NCI-H187 (cell line): ENCODE measurements around the gene LRCH1.

Experiments used
- DNase-seq, 2 experiments: peaks; one replicate each; lab custom pipeline; 2025; lab: John Stamatoyannopoulos, UW

LRCH1 gene

GRCh38 chr13:46665633-46666482, 112.9 kb downstream of the LRCH1 start:
- no peak for DNase-seq

- no peak for DNase-seq
These were observed 113.9 kb downstream of the LRCH1 start for GRCh38 chr13:46666727-46667456.

DNA sequence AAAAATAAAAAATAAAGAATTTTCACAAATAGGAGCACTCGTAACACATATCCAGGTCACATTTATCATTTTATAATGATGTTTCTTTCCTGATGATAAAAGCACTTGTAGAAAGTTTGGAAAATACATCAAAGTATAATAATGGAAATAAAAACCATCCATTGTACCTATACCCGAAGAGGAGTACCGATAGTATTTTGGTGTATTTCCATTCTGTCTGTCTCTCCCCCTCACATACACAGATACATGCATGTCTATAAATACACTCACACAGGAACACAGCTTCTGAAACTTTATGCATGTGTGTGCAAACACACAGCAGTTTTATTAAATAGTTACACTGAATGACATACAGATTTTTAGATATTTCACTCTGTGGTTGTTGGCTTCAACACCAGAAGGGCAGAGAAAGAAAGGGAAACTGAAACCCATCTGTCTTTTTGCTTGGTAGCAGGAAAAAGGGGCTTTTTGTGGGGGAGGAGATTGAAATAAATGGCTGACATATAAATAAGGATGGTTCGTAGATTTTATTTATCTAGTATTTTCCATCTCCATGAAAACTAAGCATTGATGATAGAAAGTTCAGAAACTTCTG, 114.8 kb downstream of the LRCH1 start:
- no peak for DNase-seq

DNA sequence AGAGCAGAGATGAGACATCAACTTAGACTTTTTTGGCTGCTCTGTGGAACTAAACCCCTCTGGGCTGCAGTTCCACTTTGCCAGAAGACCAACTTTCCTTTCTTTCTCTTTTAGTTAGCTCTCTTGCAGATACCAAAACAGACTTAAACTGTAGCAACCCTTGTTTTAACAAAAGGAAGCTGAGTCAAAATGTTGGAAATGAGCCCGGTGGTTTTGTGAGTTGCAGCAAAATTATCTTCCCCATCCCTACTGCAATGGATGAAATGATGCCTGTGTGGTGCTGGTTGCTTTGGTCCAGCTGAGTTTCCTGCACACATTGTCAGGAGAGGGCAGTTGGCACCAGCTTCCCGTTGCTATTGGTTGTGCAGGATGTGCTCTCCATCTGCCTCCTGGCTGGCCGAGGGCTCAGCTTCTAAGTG, 115.3 kb downstream of the LRCH1 start:
- DNase-seq = no peak

DNA sequence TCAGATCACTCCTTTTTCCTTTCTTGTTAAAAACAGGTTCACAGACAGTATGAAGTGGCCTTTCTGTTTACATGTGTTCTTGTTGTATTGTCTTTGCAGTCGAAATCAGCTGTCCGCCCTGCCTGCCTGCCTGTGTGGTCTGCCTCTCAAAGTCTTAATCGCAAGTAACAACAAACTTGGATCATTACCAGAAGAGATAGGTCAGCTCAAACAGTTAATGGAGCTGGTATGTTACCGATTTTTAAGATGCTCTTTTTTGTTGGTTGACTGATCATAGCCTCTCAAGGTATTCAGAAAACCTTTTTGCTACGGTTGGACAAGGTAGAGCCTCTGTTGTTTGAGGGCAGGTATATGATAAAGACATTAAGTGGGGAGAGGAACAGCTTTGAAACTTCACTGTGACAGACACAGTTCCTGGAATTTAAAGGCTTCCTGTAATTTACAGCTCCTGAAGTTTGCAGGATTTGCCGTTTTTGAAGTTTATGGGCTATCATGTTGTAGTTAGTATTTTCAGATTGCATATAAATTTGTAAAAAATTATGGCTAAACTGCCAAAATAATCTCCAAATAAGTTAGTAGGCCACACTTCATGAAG, 116.1 kb downstream of the LRCH1 start:
- no peak for DNase-seq

- DNase-seq = no peak
These were observed 119.5 kb downstream of the LRCH1 start for GRCh38 chr13:46672338-46673090.

- no peak for DNase-seq
These were observed 122.0 kb downstream of the LRCH1 start for GRCh38 chr13:46675016-46675415.

DNA sequence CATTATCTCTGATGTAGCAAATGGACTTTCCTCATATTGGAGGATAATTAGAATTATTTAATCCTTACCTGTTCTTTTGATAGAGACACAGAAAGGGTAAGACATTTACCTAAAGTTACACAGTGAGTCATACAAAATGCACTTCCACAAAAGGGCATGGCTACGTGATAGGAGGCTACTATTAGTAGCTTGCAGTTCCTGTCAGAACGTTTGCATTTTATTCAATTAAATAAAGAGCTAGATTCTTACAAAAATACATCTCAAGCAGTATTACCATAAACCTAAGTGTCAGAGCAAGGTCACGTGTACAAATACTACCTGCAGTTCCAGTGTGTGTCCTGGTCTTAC, 123.4 kb downstream of the LRCH1 start:
- no peak for DNase-seq

GRCh38 chr13:46679369-46680120, 126.6 kb downstream of the LRCH1 start:
- DNase-seq = no peak

DNA sequence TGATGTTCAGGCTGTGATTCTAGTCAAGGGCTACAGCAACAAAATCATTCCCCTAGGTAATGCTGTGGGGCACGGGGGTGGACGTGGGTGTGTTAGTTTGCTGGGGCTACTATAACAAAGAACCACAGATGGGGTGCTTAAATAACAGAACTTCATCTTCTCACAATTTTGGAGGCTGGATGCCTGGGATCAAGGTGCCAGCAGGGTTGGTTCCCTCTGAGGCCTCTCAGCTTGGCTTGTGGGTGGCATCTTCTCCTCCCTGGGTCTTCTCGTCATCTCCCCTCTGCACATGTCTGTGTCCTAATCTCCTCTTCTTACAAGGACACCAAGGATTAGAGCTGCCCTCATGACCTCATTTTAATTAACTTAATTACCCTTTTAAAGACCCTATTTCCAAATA, 129.0 kb downstream of the LRCH1 start:
- DNase-seq = no peak

- DNase-seq = no peak
These were observed 129.7 kb downstream of the LRCH1 start for GRCh38 chr13:46682707-46683106.

- DNase-seq = no peak
These were observed 130.8 kb downstream of the LRCH1 start for GRCh38 chr13:46683676-46684260.

DNA sequence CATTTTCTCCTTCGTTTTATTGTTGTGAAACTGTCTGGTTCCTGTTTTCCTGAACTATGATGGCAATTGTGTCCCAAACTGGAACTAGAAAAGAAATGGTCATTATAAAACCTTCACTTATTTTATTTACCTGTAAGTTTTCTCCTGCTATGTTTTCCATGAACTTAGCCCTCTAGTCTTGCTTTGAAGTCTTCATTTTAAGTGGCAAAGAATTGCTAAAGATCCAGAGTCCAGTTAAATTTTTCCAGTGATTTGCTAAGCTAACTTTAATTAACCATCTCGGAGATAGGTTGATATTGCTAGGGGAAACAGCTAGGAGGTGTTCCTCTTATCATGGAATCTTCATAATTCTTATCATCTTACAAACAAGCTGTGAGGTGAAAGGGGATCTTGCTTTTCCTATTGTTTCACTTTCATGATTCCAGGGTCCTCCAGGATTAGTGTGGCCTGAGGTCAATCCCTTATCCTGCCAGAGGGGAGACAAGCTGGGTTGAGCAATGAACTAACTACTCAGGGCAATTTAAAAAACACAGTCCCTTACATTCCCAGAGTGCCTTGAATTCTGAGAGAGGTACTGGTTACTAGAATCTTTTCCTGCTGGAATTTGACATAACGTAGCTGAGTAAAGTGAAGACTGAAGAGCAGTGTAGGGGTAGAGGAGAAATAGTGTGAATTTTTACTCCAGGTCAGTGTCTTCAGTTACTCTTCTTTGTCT, 131.5 kb downstream of the LRCH1 start:
- no peak for DNase-seq

DNA sequence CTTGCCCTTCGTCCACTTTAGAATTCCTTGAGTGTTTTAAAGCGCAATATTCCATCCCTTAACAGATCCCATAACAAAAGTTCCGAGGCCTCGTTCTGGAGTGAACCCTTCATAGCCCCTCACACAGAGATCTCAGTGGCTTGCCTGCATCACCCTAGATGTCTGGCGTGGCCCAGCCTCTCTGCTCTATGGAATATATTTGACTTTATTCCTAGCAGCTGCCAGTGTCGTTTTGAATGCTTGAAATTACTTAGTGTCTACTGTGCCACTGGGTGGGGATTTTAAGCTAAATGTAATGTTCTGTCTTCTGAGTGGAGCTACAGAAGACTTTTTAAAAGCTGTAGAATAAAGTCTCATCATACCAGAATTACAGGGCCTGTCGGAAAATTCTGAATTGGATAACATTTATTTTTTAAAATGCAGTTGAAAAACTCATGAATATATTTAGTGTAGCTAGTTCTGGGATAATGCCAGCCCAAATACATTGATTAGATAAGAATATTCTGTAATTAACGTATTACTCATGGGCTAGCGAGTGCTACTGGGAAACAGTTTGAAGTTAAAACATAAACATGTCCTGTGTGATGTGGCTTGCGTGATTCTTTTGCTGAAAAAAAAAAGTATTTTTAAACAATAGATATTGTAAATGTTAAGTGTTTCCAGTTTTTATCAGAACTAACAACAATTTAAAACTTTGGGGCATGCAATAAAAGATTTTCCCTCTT, 132.2 kb downstream of the LRCH1 start:
- DNase-seq = no peak

GRCh38 chr13:46686171-46686570, 133.2 kb downstream of the LRCH1 start:
- DNase-seq = no peak

- no peak for DNase-seq
These were observed 134.8 kb downstream of the LRCH1 start for GRCh38 chr13:46687810-46688209.

GRCh38 chr13:46688306-46688705, 135.3 kb downstream of the LRCH1 start:
- DNase-seq = no peak

- no peak for DNase-seq
These were observed 145.0 kb downstream of the LRCH1 start for GRCh38 chr13:46698014-46698413.

DNA sequence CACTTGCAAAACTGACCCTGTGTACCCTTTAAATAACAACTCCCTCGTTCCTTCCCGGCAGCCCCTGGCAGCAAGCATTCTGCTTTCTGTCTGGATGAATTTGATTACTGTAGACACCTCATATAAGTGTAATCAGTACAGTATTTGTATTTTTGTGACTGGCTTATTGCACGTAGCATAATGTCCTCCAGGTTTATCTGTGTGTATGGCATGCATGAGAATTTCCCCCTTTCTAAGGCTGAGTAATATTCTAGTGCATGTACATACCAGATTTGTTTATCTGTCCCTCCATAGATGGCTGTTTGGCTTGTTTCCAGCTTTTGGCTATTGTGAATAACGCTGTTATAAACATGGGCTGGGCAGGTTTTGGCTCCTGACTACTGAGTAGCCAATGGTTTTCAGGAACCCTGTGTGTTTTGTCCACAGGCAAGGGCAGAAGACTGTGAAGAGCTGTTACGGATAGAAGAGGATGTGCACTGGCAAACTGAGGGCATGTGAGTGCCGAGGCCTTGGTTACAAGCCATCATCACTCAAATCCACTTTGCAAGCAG, 146.0 kb downstream of the LRCH1 start:
- DNase-seq = no peak
